ENCODE data around the gene LINGO3.

DNA sequence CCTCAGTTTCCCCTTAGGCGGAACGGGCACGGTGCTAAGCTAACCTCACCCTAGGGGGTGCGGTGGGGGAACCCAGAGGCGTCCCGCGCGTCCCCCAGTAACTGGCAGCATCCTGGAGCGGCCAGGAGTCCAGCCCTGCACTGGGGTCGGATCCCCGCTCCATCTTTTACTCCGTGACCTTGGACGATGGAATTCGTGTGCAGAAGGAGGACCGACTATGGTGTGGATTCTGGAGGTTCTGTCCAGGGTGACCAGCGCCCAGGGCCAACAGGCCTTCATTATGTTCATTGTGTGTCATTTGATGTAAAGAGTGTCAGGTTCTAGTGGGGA is 21.2 kb upstream of the LINGO3 start:
- TF ChIP-seq, protein P1, sequence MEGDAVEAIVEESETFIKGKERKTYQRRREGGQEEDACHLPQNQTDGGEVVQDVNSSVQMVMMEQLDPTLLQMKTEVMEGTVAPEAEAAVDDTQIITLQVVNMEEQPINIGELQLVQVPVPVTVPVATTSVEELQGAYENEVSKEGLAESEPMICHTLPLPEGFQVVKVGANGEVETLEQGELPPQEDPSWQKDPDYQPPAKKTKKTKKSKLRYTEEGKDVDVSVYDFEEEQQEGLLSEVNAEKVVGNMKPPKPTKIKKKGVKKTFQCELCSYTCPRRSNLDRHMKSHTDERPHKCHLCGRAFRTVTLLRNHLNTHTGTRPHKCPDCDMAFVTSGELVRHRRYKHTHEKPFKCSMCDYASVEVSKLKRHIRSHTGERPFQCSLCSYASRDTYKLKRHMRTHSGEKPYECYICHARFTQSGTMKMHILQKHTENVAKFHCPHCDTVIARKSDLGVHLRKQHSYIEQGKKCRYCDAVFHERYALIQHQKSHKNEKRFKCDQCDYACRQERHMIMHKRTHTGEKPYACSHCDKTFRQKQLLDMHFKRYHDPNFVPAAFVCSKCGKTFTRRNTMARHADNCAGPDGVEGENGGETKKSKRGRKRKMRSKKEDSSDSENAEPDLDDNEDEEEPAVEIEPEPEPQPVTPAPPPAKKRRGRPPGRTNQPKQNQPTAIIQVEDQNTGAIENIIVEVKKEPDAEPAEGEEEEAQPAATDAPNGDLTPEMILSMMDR (IDR thresholded peaks at IDR 0.05) = no peak
- no peak for TF ChIP-seq POLR2A (IDR thresholded peaks at IDR 0.05)
